ENCODE measurements around the gene AQP7. TPM values are rescaled to one million over a fixed set of nuclear protein-coding genes. Genes with fewer than 3 reads are reported as not detected.
A peak's percentile ranks its signal among the peaks of the same experiment; 100 is the strongest.

AQP7 gene
- total RNA-seq, 1 donor from 2014 or later: 18.9 TPM

DNA sequence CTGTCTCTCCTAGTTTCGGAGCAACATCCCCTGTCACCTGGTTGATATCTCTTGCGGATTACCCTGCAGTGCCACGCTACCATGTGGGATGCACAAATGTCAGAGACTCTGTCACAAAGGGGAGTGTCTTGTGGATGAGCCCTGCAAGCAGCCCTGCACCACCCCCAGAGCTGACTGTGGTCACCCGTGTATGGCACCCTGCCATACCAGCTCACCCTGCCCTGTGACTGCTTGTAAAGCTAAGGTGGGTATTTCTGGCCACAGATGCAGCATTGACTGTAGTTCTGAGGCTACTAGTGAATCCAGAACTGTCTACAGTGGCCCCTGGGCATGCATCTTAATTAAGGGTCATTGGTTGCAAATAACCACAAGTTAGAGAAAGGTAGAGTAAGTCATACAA, 50.8 kb downstream of the AQP7 start:
- no peak for TF ChIP-seq CTCF (IDR thresholded peaks at IDR 0.05)
- Histone ChIP-seq H3K4me3 (no peak overlapping the region), H3K9me3 (no peaks in the 10 kb centered on the region), H3K27me3 (no peaks in the 10 kb centered on the region), H3K36me3 (peaks cover 31 to 41% of the 10 kb centered on the region in 2 donors), H3K27ac (peak overlapping the region; percentile 59 to 81), H3K4me1 (peaks cover 0 to 6% of the 10 kb centered on the region in 2 donors)
- DNase-seq (ENCODE audit: low spot score in 2 of 2): no peak
- intact Hi-C loops (cut with DNase I): no loop called here

DNA sequence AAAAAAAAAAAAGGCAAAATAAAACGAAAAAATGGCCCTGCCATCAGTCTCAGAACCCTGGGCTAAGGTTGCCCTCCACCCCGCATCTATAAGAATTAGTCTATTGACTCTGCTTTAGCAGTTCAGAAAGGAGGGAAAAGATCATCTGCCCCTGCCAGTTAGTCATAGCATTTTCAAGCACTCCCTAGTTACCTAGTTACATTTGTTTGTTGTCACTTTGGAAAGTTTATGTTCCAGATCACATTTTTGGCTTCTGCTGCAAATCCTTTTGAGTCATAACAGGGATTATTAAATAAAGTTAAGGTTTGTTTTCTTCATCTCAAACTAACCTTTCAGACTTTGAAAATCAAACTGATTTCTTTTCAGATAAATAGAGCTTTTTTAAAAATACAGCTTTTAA, 52.1 kb downstream of the AQP7 start:
- DNase-seq (ENCODE audit: low spot score in 2 of 2): no peak
- Histone ChIP-seq H3K4me1 (peaks cover 0 to 6% of the 10 kb centered on the region in 2 donors), H3K27me3 (no peaks in the 10 kb centered on the region), H3K36me3 (peaks cover 38 to 44% of the 10 kb centered on the region in 2 donors), H3K4me3 (no peak overlapping the region), H3K9me3 (no peaks in the 10 kb centered on the region), H3K27ac (peak overlapping the region; percentile 79 to 81)
- TF ChIP-seq CTCF (IDR thresholded peaks at IDR 0.05): no peak
- intact Hi-C loops (cut with DNase I): no loop called here

DNA sequence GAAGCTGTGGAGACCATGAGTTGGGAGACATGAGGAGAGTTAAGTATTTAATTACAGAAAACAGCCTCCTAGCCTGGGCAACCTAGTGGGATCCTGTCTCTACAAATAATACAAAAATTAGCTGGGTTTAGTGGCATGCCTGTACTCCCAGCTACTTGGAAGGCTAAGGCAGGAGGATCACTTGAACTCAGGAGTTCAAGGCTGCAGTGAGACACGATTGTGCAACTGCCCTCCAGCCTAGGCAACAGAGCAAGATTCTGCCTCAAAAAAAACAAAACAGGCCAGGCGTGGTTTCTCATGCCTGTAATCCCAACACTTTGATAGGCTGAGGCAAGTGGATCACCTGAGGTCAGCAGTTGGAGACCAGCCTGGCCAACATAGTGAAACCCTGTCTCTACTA, 52.6 kb downstream of the AQP7 start:
- H3K36me3 ChIP-seq: peaks cover 44 to 50% of the 10 kb centered on the region in 2 donors

GRCh38 chr9:33348998-33349397, 53.4 kb downstream of the AQP7 start:
- peak overlapping the region; percentile 79 to 81 for H3K27ac ChIP-seq
- peaks cover 0 to 6% of the 10 kb centered on the region in 2 donors for H3K4me1 ChIP-seq
- H3K27me3 ChIP-seq: no peaks in the 10 kb centered on the region
- intact Hi-C loops (cut with DNase I): no loop called here
- no peak for TF ChIP-seq CTCF (IDR thresholded peaks at IDR 0.05)
- no peaks in the 10 kb centered on the region for H3K9me3 ChIP-seq
- no peak overlapping the region for H3K4me3 ChIP-seq
- no peak for DNase-seq (ENCODE audit: low spot score in 2 of 2)
- peaks cover 50 to 57% of the 10 kb centered on the region in 2 donors for H3K36me3 ChIP-seq

More for the DNA sequence above, 52.6 kb downstream of the AQP7 start:
- DNase-seq (ENCODE audit: low spot score in 2 of 2): no peak
- H3K27me3 ChIP-seq: no peaks in the 10 kb centered on the region
- H3K4me1 ChIP-seq: peaks cover 0 to 6% of the 10 kb centered on the region in 2 donors
- H3K4me3 ChIP-seq: no peak overlapping the region
- H3K9me3 ChIP-seq: no peaks in the 10 kb centered on the region
- peak overlapping the region; percentile 79 to 81 for H3K27ac ChIP-seq
- intact Hi-C loops (cut with DNase I): no loop called here
- TF ChIP-seq CTCF (IDR thresholded peaks at IDR 0.05): no peak

DNA sequence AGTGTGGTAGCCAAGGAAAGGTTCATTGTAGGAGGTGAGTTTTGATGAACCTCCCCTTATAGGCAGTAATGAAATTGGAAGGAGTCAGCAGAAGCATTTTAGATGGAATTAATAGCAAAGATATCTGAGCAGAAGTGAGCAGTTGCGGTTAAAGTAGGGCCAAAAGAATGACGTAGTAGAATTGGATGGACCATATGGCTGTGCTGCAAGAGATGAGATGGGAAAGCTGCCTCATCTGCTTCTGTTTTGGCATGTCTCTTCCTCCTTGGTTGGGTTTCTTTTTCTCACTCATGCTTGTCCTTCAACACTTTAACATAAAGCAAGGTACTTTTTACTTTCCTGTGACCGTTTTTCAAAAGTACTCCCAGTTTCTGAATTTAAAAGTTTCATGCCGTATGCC, 55.8 kb downstream of the AQP7 start:
- Histone ChIP-seq H3K36me3 (peaks cover 65 to 77% of the 10 kb centered on the region in 2 donors), H3K27me3 (no peaks in the 10 kb centered on the region), H3K9me3 (no peaks in the 10 kb centered on the region), H3K4me1 (peaks cover 0 to 6% of the 10 kb centered on the region in 2 donors), H3K4me3 (no peak overlapping the region), H3K27ac (no peak overlapping the region)
- intact Hi-C loops (cut with DNase I): no loop called here
- DNase-seq (ENCODE audit: low spot score in 2 of 2): no peak
- TF ChIP-seq CTCF (IDR thresholded peaks at IDR 0.05): no peak

- Histone ChIP-seq H3K4me3 (no peak overlapping the region), H3K36me3 (peaks cover 79 to 95% of the 10 kb centered on the region in 2 donors), H3K9me3 (no peaks in the 10 kb centered on the region), H3K27ac (no peak overlapping the region), H3K4me1 (no peaks in the 10 kb centered on the region), H3K27me3 (no peaks in the 10 kb centered on the region)
- intact Hi-C loops (cut with DNase I): no loop called here
- no peak for TF ChIP-seq CTCF (IDR thresholded peaks at IDR 0.05)
- DNase-seq (ENCODE audit: low spot score in 2 of 2): no peak
Observed at GRCh38 chr9:33344145-33344544, 58.2 kb downstream of the AQP7 start.
